Stimulated activated CD4-positive, alpha-beta T cell treated with anti-CD3 and anti-CD28 coated beads, Interleukin-12 subunit alpha, Interleukin-12 subunit beta, amount 100 ng/mL, for 48 hours (primary cell): ENCODE data around the gene ABCA2.

Experiments used
- DNase-seq, 3 donors: peaks; one replicate each; pipeline ENCODE4 v3.0.0-alpha.2; 2020; ENCODE audit warnings: low read depth in 2 of 3, low spot score in 1 of 3

Gene ABCA2

GRCh38 chr9:137031904-137032640 is 4.0 kb upstream of the ABCA2 start, which contains the start of gene FUT7:
Gene FUT7, minus strand, starts transcription at chr9:137032088. Its CDS starts 97 bp downstream, at chr9:137031991.
- DNase-seq = no peak

DNA sequence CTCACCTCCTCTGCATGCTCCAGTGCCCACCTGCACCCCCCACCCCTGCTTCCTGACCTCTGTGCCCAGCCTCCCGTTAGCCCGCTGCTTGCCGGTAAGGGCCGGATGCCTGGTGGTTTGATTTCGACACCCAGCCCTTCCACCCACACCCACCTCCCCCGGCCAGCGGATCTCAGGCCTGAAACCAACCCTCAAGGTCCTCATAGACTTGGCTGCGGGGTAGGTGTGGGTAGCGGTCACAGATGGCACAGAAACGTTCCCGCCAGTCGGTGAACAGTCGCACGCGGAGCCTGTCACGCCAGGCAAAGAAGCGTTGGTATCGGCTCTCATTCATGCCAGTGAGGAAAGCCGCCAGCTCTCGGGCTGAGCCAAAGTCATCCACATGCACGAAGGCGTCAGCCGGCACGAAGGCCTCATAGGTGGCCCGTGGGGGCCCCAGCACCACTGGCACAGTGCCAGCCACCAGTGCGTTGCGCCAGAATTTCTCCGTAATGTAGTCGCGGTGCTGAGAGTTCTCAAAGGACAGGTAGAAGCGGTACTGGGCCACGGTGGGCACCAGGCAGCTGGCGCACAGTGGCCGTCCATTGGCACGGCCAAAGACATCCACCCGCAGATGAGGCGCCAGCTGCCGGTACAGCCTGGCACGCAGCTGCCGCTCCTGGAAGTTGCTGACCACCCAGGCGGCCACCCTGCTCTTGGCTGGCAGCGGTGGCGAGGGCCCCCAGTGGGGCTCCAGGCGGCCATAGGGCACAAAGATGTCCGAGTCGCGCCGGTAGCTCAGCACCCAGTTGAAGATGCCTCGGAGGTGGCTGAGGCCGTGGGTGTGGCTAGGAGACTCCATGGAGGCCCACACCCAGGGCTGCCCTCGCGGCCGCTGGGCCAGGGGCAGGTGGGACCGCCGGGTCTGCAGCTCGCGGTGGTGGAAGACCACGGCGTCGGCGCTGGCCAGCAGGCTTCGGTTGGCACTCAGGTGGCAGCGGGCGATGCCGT is 2.8 kb upstream of the ABCA2 start:
- DNase-seq = peak; percentile 30 to 42 (median 30)

DNA sequence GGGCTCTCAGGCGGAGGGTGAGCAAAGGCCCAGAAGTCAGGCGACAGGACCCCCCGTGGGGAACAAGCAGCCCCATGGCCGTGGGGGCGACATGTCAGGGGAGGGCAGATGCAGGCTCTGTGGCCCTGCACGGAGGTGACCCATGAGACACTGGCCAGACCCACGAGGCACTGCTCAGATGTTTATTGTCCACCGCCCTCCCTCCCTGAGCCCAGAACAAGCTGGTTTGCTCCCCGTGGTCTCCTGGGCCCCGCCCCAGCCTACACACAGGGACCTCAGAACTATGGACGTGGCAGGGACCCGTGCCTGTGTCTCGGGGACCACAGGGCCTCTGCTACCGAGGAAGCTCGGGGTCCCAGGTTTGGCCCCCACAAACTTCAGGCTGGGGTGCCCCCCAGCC is 2.0 kb upstream of the ABCA2 start:
- DNase-seq = no peak

GRCh38 chr9:137029058-137029936 is 1.3 kb upstream of the ABCA2 start:
- peak; percentile 42 to 84 (median 72) for DNase-seq

DNA sequence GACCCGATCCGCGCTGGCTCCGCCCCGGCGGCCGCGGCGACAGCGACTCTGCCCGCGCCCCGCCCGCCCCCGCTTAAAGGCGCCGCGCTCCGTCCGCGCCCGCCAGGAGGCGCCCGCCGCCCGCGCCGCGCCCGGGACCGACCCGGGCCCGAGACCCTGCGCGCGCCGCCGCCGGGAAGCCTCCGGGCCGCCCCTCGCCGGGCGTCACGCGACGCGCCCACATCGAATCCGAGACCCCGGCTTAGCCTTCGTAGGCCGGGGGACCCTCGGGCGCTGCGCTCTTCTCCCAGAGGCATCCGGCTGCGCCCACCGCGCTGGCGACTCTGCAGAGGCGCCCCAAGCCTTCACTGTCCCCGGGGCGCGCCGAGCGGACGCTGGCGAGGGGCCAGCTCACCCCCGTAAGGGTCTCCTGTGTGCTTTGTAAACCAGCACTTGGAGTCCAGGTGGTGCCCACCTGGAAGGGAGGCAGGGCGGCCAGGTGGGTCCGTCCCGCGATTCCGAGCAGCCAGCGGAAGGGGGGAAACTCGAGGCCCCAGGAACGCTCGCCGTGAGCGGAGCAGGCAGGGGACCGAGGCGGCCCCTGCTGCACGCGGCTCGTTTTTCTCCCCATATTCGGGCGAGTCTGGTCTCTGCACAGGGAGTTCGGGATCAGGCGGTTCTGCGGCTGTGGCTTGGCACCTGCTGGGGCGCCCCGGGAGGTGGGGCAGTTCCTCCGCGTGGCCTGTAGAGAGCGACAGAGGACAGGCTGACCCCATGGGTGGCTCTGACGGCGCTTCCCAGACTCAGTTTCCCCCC is 423 bp upstream of the ABCA2 start:
- DNase-seq = peak; percentile 41 to 61 (median 51)

DNA sequence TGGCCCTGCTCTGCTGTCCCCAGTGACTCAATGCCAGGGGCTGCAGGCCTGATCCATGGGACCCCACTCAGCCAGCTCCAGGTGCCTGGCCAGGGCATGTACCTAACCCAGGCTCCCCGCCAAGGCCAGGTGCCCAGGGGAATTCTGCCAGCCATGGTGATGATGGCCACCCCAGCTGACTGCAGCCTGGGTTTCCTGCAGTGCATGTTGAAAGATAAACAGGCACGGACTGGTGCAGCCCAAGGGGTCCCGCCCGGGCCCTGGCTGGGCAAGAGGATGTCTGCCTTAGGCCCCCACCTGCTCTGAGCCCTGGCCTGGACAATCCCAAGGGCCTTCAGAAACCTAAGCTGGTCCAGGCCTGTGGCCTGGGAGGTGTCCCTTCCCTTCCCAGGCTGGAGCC is 1.2 kb downstream of the ABCA2 start:
- DNase-seq = no peak

GRCh38 chr9:137026384-137026783 is 1.7 kb downstream of the ABCA2 start:
- DNase-seq = no peak

- DNase-seq = no peak
These were observed 2.5 kb downstream of the ABCA2 start for GRCh38 chr9:137025517-137025966.

GRCh38 chr9:137023583-137023991 is 4.5 kb downstream of the ABCA2 start:
- no peak for DNase-seq

DNA sequence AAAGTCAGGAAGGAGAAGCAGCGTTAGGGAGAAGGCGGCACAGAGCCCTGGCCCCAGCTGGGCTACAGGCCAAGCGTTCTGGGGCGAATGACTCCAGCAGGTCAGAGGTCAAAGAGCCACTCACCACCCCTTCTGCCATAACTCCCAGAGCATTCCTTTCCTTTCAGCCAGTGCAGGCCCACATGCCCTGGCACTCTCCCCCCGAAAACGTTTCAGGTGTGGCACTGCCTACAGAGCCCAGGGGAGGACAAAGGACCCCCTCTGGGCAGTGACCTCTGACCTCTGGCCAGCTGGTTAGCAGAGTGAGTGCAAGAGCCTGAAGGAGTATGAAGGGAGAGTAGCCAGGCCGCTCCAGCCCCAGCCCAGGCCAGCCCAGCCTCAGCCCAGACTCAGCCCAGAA is 4.9 kb downstream of the ABCA2 start:
- no peak for DNase-seq

GRCh38 chr9:137022662-137023008 is 5.4 kb downstream of the ABCA2 start:
- DNase-seq = no peak

DNA sequence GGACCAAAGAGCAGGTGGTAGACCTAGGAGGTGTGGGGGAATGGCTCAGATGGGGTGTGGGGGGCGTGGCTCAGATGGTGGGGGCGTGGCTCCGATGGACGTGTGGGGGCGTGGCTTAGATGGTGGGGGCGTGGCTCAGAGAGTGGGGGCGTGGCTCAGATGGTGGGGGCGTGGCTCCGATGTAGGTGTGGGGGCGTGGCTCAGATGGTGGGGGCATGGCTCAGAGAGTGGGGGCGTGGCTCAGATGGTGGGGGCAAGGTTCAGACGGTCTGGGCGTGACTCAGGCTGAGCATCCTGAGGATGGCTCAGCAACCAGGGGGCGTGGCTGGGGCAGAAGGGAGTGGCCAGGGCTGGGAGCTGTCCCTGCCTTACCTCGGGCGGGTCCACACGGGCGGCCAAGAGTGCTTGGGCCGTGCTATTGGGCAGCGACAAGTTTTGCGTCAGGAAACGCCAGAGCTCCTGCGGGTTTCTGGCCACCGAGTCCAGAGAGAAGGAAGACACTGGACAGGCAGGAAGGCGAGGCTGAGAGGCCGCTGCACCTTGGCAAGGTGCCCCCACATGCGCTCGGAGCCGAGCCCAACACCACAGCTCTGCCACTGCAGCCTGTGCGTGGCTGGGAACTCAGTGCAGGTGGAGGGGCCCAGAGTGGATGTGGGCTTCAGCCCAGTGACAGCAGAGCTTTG is 5.9 kb downstream of the ABCA2 start:
- peak; percentile 67 to 74 (median 71) for DNase-seq

DNA sequence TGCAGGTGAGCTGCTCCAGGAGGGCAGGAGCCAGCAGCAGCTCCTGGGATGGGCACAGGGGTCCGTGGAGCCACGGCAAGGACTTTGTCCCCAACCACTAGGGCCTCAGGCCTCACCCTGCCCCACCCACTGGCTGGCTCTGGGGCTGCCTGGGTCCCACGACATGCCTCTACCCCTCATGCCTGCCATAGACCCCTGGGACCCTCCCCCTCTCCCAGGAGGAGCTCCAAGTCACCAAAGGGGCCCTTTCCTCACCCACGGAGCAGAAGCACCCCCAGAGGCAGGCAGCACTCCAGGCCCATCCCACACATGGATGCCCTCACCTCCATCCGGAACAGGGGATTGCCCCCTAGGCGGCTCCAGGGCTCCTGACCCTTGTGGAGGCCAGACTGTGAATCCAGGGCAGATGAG is 6.5 kb downstream of the ABCA2 start:
- no peak for DNase-seq

GRCh38 chr9:137020771-137021567 is 7.1 kb downstream of the ABCA2 start:
- no peak for DNase-seq

DNA sequence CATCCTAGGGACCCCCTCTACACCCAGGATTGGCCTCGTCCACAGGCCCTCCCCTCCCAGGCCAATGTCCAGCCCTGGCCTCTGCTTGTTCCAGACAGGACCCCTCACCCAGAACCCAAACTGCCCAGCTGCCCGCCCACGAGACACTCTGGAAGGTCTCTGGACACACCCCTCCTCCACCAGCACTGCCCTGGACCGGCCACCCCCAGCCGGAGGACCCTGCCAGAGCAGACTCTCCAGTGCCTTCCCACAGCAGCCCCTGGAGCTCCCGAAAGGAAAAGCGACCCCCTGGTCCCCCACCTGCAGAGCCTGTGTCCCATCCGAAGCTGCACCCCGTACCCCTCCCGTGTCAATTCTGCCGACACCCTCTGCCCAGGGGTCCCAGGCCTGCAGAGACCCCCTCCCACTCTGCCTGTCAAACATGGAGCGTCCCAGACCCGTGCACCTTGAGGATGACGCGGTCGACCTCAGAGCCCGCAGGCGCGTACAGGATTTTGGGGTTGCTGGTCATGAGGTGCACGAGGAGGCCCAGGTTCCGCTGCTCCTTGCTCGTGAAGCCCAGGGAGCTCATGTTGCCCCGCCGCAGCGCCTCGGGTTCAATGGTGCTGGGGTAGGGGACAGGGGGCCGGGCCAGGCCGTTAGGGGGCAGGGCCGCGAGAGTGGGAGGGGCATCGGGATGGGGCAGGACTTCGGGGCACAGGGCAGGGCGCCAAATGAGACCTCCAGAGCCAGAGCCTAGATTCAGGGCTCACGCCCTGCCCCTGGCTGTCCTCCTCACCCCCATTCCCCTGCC is 8.0 kb downstream of the ABCA2 start:
- no peak for DNase-seq

- no peak for DNase-seq
These were observed 9.1 kb downstream of the ABCA2 start for GRCh38 chr9:137018761-137019559.

DNA sequence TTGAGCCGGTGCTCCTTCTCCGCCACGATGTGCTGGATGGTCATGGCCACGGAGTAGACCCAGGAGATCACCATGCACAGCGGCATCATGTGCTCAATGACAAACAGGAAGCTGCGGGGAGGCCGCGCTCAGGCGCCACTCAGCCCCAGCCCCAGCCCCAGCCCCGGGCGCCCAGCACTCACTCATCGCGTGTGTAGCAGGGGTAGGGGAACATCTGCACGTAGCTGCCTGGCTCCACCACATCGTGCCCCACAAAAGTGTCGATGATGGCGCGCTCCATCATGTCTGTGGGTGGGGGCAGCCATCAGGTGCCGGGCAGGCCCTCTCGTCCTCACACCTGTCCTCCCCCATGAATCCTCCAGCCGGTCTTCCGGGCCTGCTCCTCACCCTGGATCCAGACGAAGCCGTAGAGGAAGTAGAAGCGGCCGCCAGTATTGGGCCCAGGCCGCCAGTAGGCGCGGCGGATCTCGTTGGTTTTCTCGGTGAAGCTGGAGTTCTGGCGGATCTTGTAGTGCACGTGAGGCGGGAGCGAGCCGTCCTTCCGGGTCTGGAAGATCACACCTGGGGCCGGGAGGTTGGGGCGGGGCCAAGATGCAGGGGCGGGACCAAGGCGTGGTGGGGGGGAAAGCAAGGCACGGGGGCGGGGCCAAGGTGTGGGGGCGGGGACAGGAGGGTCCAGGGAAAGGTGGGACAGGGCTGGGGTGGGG is 10.1 kb downstream of the ABCA2 start:
- no peak for DNase-seq
